IMR-90 (cell line): ENCODE results near the gene KIF18A. TPM values are rescaled to one million over a fixed set of nuclear protein-coding genes. Genes with fewer than 3 reads are reported as not detected.

ENCODE experiments used
- ATAC-seq: fragments of 200-7000 bp; cut with Tn5 transposase; 2 replicates; pipeline ENCODE4 v1.9.1; 2020; ENCODE audit warnings: low read depth, mild to moderate bottlenecking, moderate library complexity
- BruUV-seq: library from RNA; stranded (reverse); fragments of 400-500 nt; replicated peaks from 2 replicates; lab custom pipeline; 2021; lab: Mats Ljungman, UMichigan
- CTCF ChIA-PET: fragments of 300-600 bp; formaldehyde crosslinking; extraction: SDS; loops from one replicate; lab custom pipeline; 2021; ENCODE audit warnings: antibody characterized with exemption; lab: Yijun Ruan, JAX
- POLR2A ChIA-PET: fragments of 300-600 bp; sonication (Branson Sonifier 250); formaldehyde crosslinking; loops from one replicate; lab custom pipeline; 2022; ENCODE audit warnings: antibody characterized with exemption; ENCODE audit not compliant: unreplicated experiment; lab: Charles Lee
- DNase-seq: peaks from one replicate; pipeline ENCODE4 v3.0.0; 2013
- H2AFZ ChIP-seq: replicated peaks from 2 replicates; pipeline ENCODE3; 2013; ENCODE audit warnings: low read length, mild to moderate bottlenecking; ENCODE audit not compliant: poor library complexity
- H2AK5ac ChIP-seq: 2 replicates; pipeline ENCODE4 v1.6.1; 2013; ENCODE audit warnings: low read depth, low read length, inconsistent platforms
- H2AK9ac ChIP-seq: replicated peaks from 2 replicates; pipeline ENCODE3; 2013; ENCODE audit warnings: mild to moderate bottlenecking, low read depth, low read length, moderate library complexity; ENCODE audit not compliant: poor library complexity
- H2BK120ac ChIP-seq: 2 replicates; pipeline ENCODE4 v1.6.1; 2013; ENCODE audit warnings: low read depth, low read length, inconsistent platforms
- H2BK15ac ChIP-seq: 3 replicates; pipeline ENCODE4 v1.6.1; 2013; ENCODE audit warnings: low read depth, low read length, inconsistent platforms
- H2BK20ac ChIP-seq: 2 replicates; pipeline ENCODE4 v1.6.1; 2013; ENCODE audit warnings: low read depth, mild to moderate bottlenecking, inconsistent platforms, low read length, moderate library complexity
- H2BK5ac ChIP-seq: 2 replicates; pipeline ENCODE4 v1.6.1; 2013; ENCODE audit warnings: mild to moderate bottlenecking, low read depth, low read length, inconsistent platforms; ENCODE audit not compliant: poor library complexity, severe bottlenecking
- H3K14ac ChIP-seq: replicated peaks from 2 replicates; pipeline ENCODE4 v1.6.1; 2013; ENCODE audit warnings: low read depth, low read length, inconsistent platforms
- H3K18ac ChIP-seq: 2 replicates; pipeline ENCODE4 v1.6.1; 2013; ENCODE audit warnings: low read depth, low read length, control low read depth
- H3K23ac ChIP-seq: 2 replicates; pipeline ENCODE4 v1.6.1; 2013; ENCODE audit warnings: low read depth, low read length, inconsistent platforms
- H3K27ac ChIP-seq: 2 replicates; pipeline ENCODE4 v1.5.1; 2013; ENCODE audit warnings: mild to moderate bottlenecking, control low read depth, low read length; ENCODE audit not compliant: insufficient read depth
- H3K27me3 ChIP-seq: 2 replicates; pipeline ENCODE4 v1.6.1; 2013; ENCODE audit warnings: low read length; ENCODE audit not compliant: control insufficient read depth, insufficient read depth
- H3K36me3 ChIP-seq: 2 replicates; pipeline ENCODE4 v1.6.1; 2013; ENCODE audit warnings: low read length, mixed read lengths; ENCODE audit not compliant: control insufficient read depth, insufficient read depth
- H3K4ac ChIP-seq: 2 replicates; pipeline ENCODE4 v1.6.1; 2013; ENCODE audit warnings: low read depth, low read length, inconsistent platforms
- H3K4me1 ChIP-seq: 2 replicates; pipeline ENCODE4 v1.6.1; 2013; ENCODE audit warnings: low read length, mixed read lengths; ENCODE audit not compliant: control insufficient read depth, insufficient read depth
- H3K4me2 ChIP-seq: 2 replicates; pipeline ENCODE4 v1.6.1; 2013; ENCODE audit warnings: low read depth, mild to moderate bottlenecking, control low read depth, low read length, moderate library complexity
- H3K4me3 ChIP-seq: 2 replicates; pipeline ENCODE4 v1.5.1; 2013; ENCODE audit warnings: low read depth, mild to moderate bottlenecking, control low read depth, low read length, moderate library complexity; ENCODE audit not compliant: insufficient read depth
- H3K56ac ChIP-seq: 2 replicates; pipeline ENCODE4 v1.6.1; 2013; ENCODE audit warnings: low read length, inconsistent platforms; ENCODE audit not compliant: insufficient read depth; ENCODE audit errors: extremely low read depth
- H3K79me1 ChIP-seq, 2 experiments: 2 replicates each; pipeline ENCODE4 v1.6.1; 2013; ENCODE audit warnings: low read length in 2 of 2, inconsistent platforms in 1 of 2, low read depth in 1 of 2
- H3K9ac ChIP-seq: 2 replicates; pipeline ENCODE4 v1.6.1; 2013; ENCODE audit warnings: low read depth, low read length, control low read depth
- H3K9me1 ChIP-seq: 2 replicates; pipeline ENCODE4 v1.6.1; 2013; ENCODE audit warnings: low read length, inconsistent platforms; ENCODE audit not compliant: insufficient read depth
- H3K9me3 ChIP-seq: 2 replicates; pipeline ENCODE4 v1.6.1; 2013; ENCODE audit warnings: low read length; ENCODE audit not compliant: control insufficient read depth, insufficient read depth
- H4K20me1 ChIP-seq: 2 replicates; pipeline ENCODE4 v1.6.1; 2013; ENCODE audit warnings: low read length, inconsistent platforms; ENCODE audit not compliant: insufficient read depth
- H4K5ac ChIP-seq: 2 replicates; pipeline ENCODE4 v1.6.1; 2013; ENCODE audit warnings: mild to moderate bottlenecking, low read depth, low read length, control low read depth
- H4K8ac ChIP-seq, 2 experiments: 2 replicates each; pipeline ENCODE4 v1.6.1; 2013; ENCODE audit warnings: low read depth in 2 of 2, low read length in 2 of 2, control low read depth in 1 of 2, inconsistent platforms in 1 of 2
- H4K91ac ChIP-seq: 2 replicates; pipeline ENCODE4 v1.6.1; 2013; ENCODE audit warnings: low read depth, low read length, inconsistent platforms; ENCODE audit not compliant: insufficient read depth
- MAZ ChIP-seq: IDR thresholded peaks from 2 replicates; pipeline ENCODE4 v1.6.1; 2012; ENCODE audit warnings: low read depth, mild to moderate bottlenecking, low read length, improper control_type of control experiment, moderate library complexity, borderline replicate concordance
- MXI1 ChIP-seq: IDR thresholded peaks from 2 replicates; pipeline ENCODE4 v1.6.1; 2012; ENCODE audit warnings: low read depth, mild to moderate bottlenecking, low read length, moderate library complexity, borderline replicate concordance
- NFE2L2 ChIP-seq: fragments of 150-350 bp; IDR thresholded peaks from 2 replicates; pipeline ENCODE4 v1.6.1; 2016; ENCODE audit warnings: low read depth, mild to moderate bottlenecking, low read length
- RFX5 ChIP-seq: IDR thresholded peaks from 2 replicates; pipeline ENCODE4 v1.8.0; 2012; ENCODE audit warnings: low read depth, mild to moderate bottlenecking, low read length, moderate library complexity
- WGBS, 2 experiments: methylation state at CpG; one replicate each; pipeline versions ENCODE4 v1.1.5 to v1.1.7; 2013; ENCODE audit warnings: missing lambda C conversion rate in 2 of 2; ENCODE audit not compliant: insufficient read length in 1 of 2; ENCODE audit errors: extremely low coverage in 2 of 2; 5-methylcytosine and 5-hydroxymethylcytosine counted together
- dilution Hi-C: fragments of 300-500 bp; cut with HindIII; formaldehyde crosslinking; loops from one replicate; pipeline ENCODE4 v1.14.3; 2018; ENCODE audit warnings: low sequenced_read_pairs; ENCODE audit not compliant: unreplicated experiment
- in situ Hi-C: fragments of 300-500 bp; cut with MboI; formaldehyde crosslinking; loops from 3 replicates; pipeline ENCODE4 v1.14.3; 2019; ENCODE audit warnings: low sequenced_read_pairs, inconsistent platforms, mixed read lengths
- intact Hi-C: fragments of 100-400 bp; cut with micrococcal nuclease; formaldehyde crosslinking; loops from 2 replicates; pipeline ENCODE4 v1.10.0; 2022
- polyA plus RNA-seq, 3 experiments: library from polyadenylated mRNA; depleted of rRNA; stranded (reverse); fragments of >200 nt; gene quantifications; 2 replicates each; pipeline ENCODE4 v1.2.3, GENCODE V29; 2012; ENCODE audit warnings: low replicate concordance in 1 of 3
- total RNA-seq: library from RNA; depleted of rRNA; stranded (reverse); fragments of >200 nt; gene quantifications from 2 replicates; pipeline ENCODE4 v1.2.3, GENCODE V29; 2012

KIF18A gene
- total and polyA plus RNA-seq, 2 of the 4 experiments (the other 2 are of a cell fraction), result 8.9 to 24.4 TPM

DNA sequence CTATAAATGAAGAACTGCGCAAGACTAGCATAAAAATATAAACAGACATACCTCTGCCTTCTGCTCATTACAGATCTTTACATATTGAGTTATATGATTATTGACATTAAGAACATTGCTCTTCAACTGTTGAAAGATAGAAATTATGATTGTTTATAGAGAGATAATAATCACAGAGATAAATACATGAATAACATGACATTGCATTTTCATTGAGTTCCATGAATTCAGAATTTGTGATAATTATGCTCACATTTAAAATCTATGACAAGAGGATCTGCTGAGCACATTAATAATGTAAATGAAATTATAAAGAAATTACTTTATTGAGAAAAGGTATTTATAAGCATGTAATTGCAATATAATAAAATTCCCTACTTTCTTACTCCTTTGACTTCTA is 24.8 kb downstream of the KIF18A start:
- Histone ChIP-seq H2BK5ac (peak overlapping the region; percentile 78), H2AK5ac (no peak overlapping the region), H4K91ac (no peak overlapping the region), H3K4me1 (peaks cover 1% of the 10 kb centered on the region; the same call in 1 of the 2 replicates), H3K9me3 (no peaks in the 10 kb centered on the region), H4K8ac (no peak overlapping the region), H3K4me2 (no peak overlapping the region), H3K4me3 (no peak overlapping the region), H3K79me1 (peaks cover 21 to 36% of the 10 kb centered on the region in 2 experiments), H3K9ac (no peak overlapping the region), H4K20me1 (no peaks in the 10 kb centered on the region), H3K36me3 (peaks cover 3% of the 10 kb centered on the region; the same call in 1 of the 2 replicates), H3K27ac (no peak overlapping the region), H2AK9ac (no peak overlapping the region), H3K4ac (no peak overlapping the region; the same call in 1 of the 2 replicates), H4K5ac (no peak overlapping the region), H3K18ac (no peak overlapping the region), H3K9me1 (0 out of 2 replicates have a peak, but pooled peaks cover 2% of the 10 kb centered on the region), H2BK20ac (no peak overlapping the region), H3K27me3 (no peaks in the 10 kb centered on the region), H2BK120ac (no peak overlapping the region), H3K23ac (no peak overlapping the region), H3K14ac (no peak overlapping the region), H2BK15ac (no peak overlapping the region), H2AFZ (no peak overlapping the region), H3K56ac (no peak overlapping the region)
- POLR2A ChIA-PET, result no interaction called here
- no CpG with 5 or more reads among the region's 1 CpG for WGBS, 2 experiments
- no peak for TF ChIP-seq MAZ
- no peak for TF ChIP-seq MXI1
- TF ChIP-seq RFX5, result no peak
- no peak for TF ChIP-seq NFE2L2
- CTCF ChIA-PET, result interaction anchor here (0.8 kb wide), 1 partner anchor 384 kb away, joined by 3 read pairs; no protein-coding TSS in a partner anchor
- no peak for ATAC-seq
- in situ Hi-C loops, result no loop called here
- BruUV-seq, result no TSS peak
- DNase-seq, result no peak
- intact Hi-C loops, result no loop called here
- dilution Hi-C loops, result no loop called here
